Measurements from ENCODE around the gene ABTB2.

ABTB2 gene

GRCh38 chr11:34120651-34121050 lies 237.2 kb downstream of the ABTB2 start:
- DNase-seq (ENCODE audit: low spot score in 2 of 2), result no peak
- H3K27me3 ChIP-seq (ENCODE audit: low read depth), result no peaks in the 10 kb centered on the region
- in situ Hi-C loops (cut with MboI; ENCODE audit: low sequenced_read_pairs), result no loop called here
- H3K36me3 ChIP-seq (replicated peaks), result peaks cover 93% of the 10 kb centered on the region
- no peaks in the 10 kb centered on the region for H3K9me3 ChIP-seq
- H3K4me1 ChIP-seq, result no peaks in the 10 kb centered on the region
- no peak overlapping the region for H3K4me3 ChIP-seq

- Histone ChIP-seq H3K27me3 (ENCODE audit: low read depth) (no peaks in the 10 kb centered on the region), H3K36me3 (replicated peaks) (peaks cover 95% of the 10 kb centered on the region), H3K9me3 (no peaks in the 10 kb centered on the region), H3K4me3 (no peak overlapping the region), H3K4me1 (no peaks in the 10 kb centered on the region)
- in situ Hi-C loops (cut with MboI; ENCODE audit: low sequenced_read_pairs), result no loop called here
- DNase-seq (ENCODE audit: low spot score in 2 of 2), result no peak
Observed at GRCh38 chr11:34114471-34114870, 243.3 kb downstream of the ABTB2 start.

GRCh38 chr11:34114014-34114413 lies 243.8 kb downstream of the ABTB2 start:
- Histone ChIP-seq H3K4me3 (no peak overlapping the region), H3K9me3 (no peaks in the 10 kb centered on the region), H3K4me1 (no peaks in the 10 kb centered on the region), H3K27me3 (ENCODE audit: low read depth) (no peaks in the 10 kb centered on the region), H3K36me3 (replicated peaks) (peaks cover 95% of the 10 kb centered on the region)
- in situ Hi-C loops (cut with MboI; ENCODE audit: low sequenced_read_pairs), result no loop called here
- DNase-seq (ENCODE audit: low spot score in 2 of 2), result no peak

- H3K4me3 ChIP-seq, result no peak overlapping the region
- H3K27me3 ChIP-seq (ENCODE audit: low read depth), result no peaks in the 10 kb centered on the region
- H3K9me3 ChIP-seq, result no peaks in the 10 kb centered on the region
- DNase-seq (ENCODE audit: low spot score in 2 of 2), result no peak
- H3K4me1 ChIP-seq, result no peaks in the 10 kb centered on the region; the same call in 1 of the 2 replicates
- in situ Hi-C loops (cut with MboI; ENCODE audit: low sequenced_read_pairs), result no loop called here
- H3K36me3 ChIP-seq (replicated peaks), result peaks cover 86% of the 10 kb centered on the region
Observed at GRCh38 chr11:34111722-34112270, 246.0 kb downstream of the ABTB2 start.

GRCh38 chr11:34105957-34106504 lies 251.8 kb downstream of the ABTB2 start:
- H3K36me3 ChIP-seq (replicated peaks), result peaks cover 41% of the 10 kb centered on the region

GRCh38 chr11:34105079-34105956 lies 252.5 kb downstream of the ABTB2 start, which contains the start of gene NAT10:
TSS of gene NAT10 (plus strand) at chr11:34105629. CDS start at chr11:34108226, 2,597 bp downstream.
- in situ Hi-C loops (cut with MboI; ENCODE audit: low sequenced_read_pairs), result no loop called here
- peaks cover 4% of the 10 kb centered on the region for H3K4me1 ChIP-seq
- DNase-seq (ENCODE audit: low spot score in 2 of 2), result peak; percentile 93 to 97
- H3K27me3 ChIP-seq (ENCODE audit: low read depth), result no peaks in the 10 kb centered on the region
- H3K36me3 ChIP-seq (replicated peaks), result peaks cover 42% of the 10 kb centered on the region
- H3K4me3 ChIP-seq, result peak within 1 kb of the TSS; percentile 88
- H3K9me3 ChIP-seq, result no peaks in the 10 kb centered on the region

More at GRCh38 chr11:34105957-34106504, 251.8 kb downstream of the ABTB2 start:
- in situ Hi-C loops (cut with MboI; ENCODE audit: low sequenced_read_pairs), result no loop called here
- no peaks in the 10 kb centered on the region for H3K9me3 ChIP-seq
- H3K4me1 ChIP-seq, result peaks cover 4% of the 10 kb centered on the region
- no peaks in the 10 kb centered on the region for H3K27me3 ChIP-seq (ENCODE audit: low read depth)
- DNase-seq (ENCODE audit: low spot score in 2 of 2), result peak in 1 of 2 experiments; percentile 20
- H3K4me3 ChIP-seq, result peak overlapping the region; percentile 88

- H3K4me1 ChIP-seq, result peaks cover 4% of the 10 kb centered on the region
- peaks cover 42% of the 10 kb centered on the region for H3K36me3 ChIP-seq (replicated peaks)
- peak overlapping the region; percentile 88 for H3K4me3 ChIP-seq
- H3K27me3 ChIP-seq (ENCODE audit: low read depth), result no peaks in the 10 kb centered on the region
- in situ Hi-C loops (cut with MboI; ENCODE audit: low sequenced_read_pairs), result no loop called here
- no peak for DNase-seq (ENCODE audit: low spot score in 2 of 2)
- no peaks in the 10 kb centered on the region for H3K9me3 ChIP-seq
Observed at GRCh38 chr11:34104680-34105078, 253.1 kb downstream of the ABTB2 start.

Measured in HAP-1 (cell line).